Right cardiac atrium (tissue), 5 donors: ENCODE measurements around the gene ARHGEF39. TPM values are rescaled to one million over a fixed set of nuclear protein-coding genes. Genes with fewer than 3 reads are reported as not detected.
"Not testable (repeated sequence)": the region's sequence is repeated elsewhere in the genome, so short reads cannot be mapped to it uniquely, and the experiment has no call there.

Experiments used
- ATAC-seq, 2 donors: fragments of 200-7000 bp; cut with Tn5 transposase; one replicate each; pipeline versions ENCODE4 v1.8.0 to v1.9.1; 2020; ENCODE audit warnings: moderate library complexity in 2 of 2, mild to moderate bottlenecking in 1 of 2
- DNase-seq, 3 donors: peaks; one replicate each; pipeline ENCODE4 v3.0.0-alpha.2; 2020
- H3K27ac ChIP-seq: one replicate; pipeline ENCODE4 v1.5.1; 2013; ENCODE audit warnings: mild to moderate bottlenecking, low read length, control low read depth, moderate library complexity
- H3K27me3 ChIP-seq: one replicate; pipeline ENCODE4 v1.6.1; 2013; ENCODE audit not compliant: control insufficient read depth, insufficient read depth
- H3K4me1 ChIP-seq: one replicate; pipeline ENCODE4 v1.6.1; 2013; ENCODE audit warnings: low read length; ENCODE audit not compliant: control insufficient read depth, insufficient read depth
- H3K4me3 ChIP-seq: one replicate; pipeline ENCODE4 v1.5.1; 2013; ENCODE audit warnings: low read length, control low read depth
- H3K9me3 ChIP-seq: one replicate; pipeline ENCODE4 v1.6.1; 2013; ENCODE audit warnings: low read length; ENCODE audit not compliant: control insufficient read depth
- WGBS: extraction: QIAGEN DNeasy Blood & Tissue Kit; methylation state at CpG from one replicate; pipeline ENCODE4 v1.1.7; 2013; 5-methylcytosine and 5-hydroxymethylcytosine counted together
- intact Hi-C, 4 donors: fragments of 100-400 bp; cut with DNase I; formaldehyde crosslinking; loops; one replicate each; pipeline versions ENCODE4 v1.11.0 to v1.14.0; 2022 to 2023
- polyA plus RNA-seq: library from polyadenylated mRNA; stranded (reverse); fragments of 200-250 nt; gene quantifications from one replicate; pipeline ENCODE4 v1.2.3, GENCODE V29; 2013
- total RNA-seq, 4 donors: library from RNA; stranded (reverse); fragmentation: NEBNext Ultra II Directional; extraction: Animal tissue kit (Norgen Biotek cat#: 25700); gene quantifications; one replicate each; pipeline ENCODE4 v1.2.1, GENCODE V29; 2021
- donor health status: healthy with polysubstance abuse.
- donor health status: DM: no; HTN: yes; CAD: no.
- donor health status: DM: no; HTN: no; CAD: no.
- donor health status: DM: no; HTN: yes; CAD: no; lungs with severe emphysema.
- donor health status: DM: yes; HTN: yes; CAD: no.

ARHGEF39 gene
- total and polyA plus RNA-seq, 5 donors: 0.29 to 0.52 (median 0.42) TPM; not detected in 1

GRCh38 chr9:35637427-35637955 is 27.5 kb downstream of the ARHGEF39 start:
- ATAC-seq, H3K27ac ChIP-seq, intact Hi-C loops, H3K9me3 ChIP-seq, H3K27me3 ChIP-seq, H3K4me1 ChIP-seq, H3K4me3 ChIP-seq, DNase-seq: not testable (repeated sequence)
- WGBS: 96% methylated on average over 9 of the region's 9 CpGs

GRCh38 chr9:35636877-35637246 is 28.1 kb downstream of the ARHGEF39 start:
- H3K4me1 ChIP-seq, intact Hi-C loops, H3K4me3 ChIP-seq, DNase-seq, H3K27ac ChIP-seq, H3K27me3 ChIP-seq, ATAC-seq, H3K9me3 ChIP-seq: not testable (repeated sequence)
- 97% methylated on average over 6 of the region's 6 CpGs for WGBS

GRCh38 chr9:35636135-35636876 is 28.7 kb downstream of the ARHGEF39 start:
- no peak overlapping the region for H3K4me3 ChIP-seq
- intact Hi-C loops: no loop called here
- no peak overlapping the region for H3K27ac ChIP-seq

GRCh38 chr9:35635730-35636129 is 29.3 kb downstream of the ARHGEF39 start:
- DNase-seq (no peak), ATAC-seq (no peak)
- intact Hi-C loops: no loop called here
- no peak overlapping the region for H3K4me3 ChIP-seq
- no peaks in the 10 kb centered on the region for H3K9me3 ChIP-seq
- no peaks in the 10 kb centered on the region for H3K4me1 ChIP-seq
- no peak overlapping the region for H3K27ac ChIP-seq
- H3K27me3 ChIP-seq: no peaks in the 10 kb centered on the region

More at GRCh38 chr9:35636135-35636876, 28.7 kb downstream of the ARHGEF39 start:
- 75% methylated on average over 9 of the region's 9 CpGs for WGBS
- ATAC-seq (no peak), DNase-seq (no peak)
- H3K27me3 ChIP-seq: no peaks in the 10 kb centered on the region
- H3K9me3 ChIP-seq: no peaks in the 10 kb centered on the region
- H3K4me1 ChIP-seq: no peaks in the 10 kb centered on the region

- H3K27ac ChIP-seq: no peak overlapping the region
- no peak overlapping the region for H3K4me3 ChIP-seq
- H3K9me3 ChIP-seq: no peaks in the 10 kb centered on the region
- no peak for ATAC-seq
- no peaks in the 10 kb centered on the region for H3K27me3 ChIP-seq
- DNase-seq: no peak
- WGBS: 82% methylated on average over 5 of the region's 5 CpGs
- intact Hi-C loops: no loop called here
- no peaks in the 10 kb centered on the region for H3K4me1 ChIP-seq
Observed at GRCh38 chr9:35629597-35629996, 35.4 kb downstream of the ARHGEF39 start.

- no peak overlapping the region for H3K4me3 ChIP-seq
- WGBS: 91% methylated on average over 6 of the region's 6 CpGs
- H3K27ac ChIP-seq: no peak overlapping the region
- no peaks in the 10 kb centered on the region for H3K4me1 ChIP-seq
- H3K9me3 ChIP-seq: no peaks in the 10 kb centered on the region
- no peaks in the 10 kb centered on the region for H3K27me3 ChIP-seq
- ATAC-seq (no peak), DNase-seq (no peak)
- intact Hi-C loops: no loop called here
Observed at GRCh38 chr9:35628389-35628991, 36.5 kb downstream of the ARHGEF39 start.

GRCh38 chr9:35627575-35627974 is 37.4 kb downstream of the ARHGEF39 start:
- no peak for DNase-seq
- intact Hi-C loops: no loop called here
- Histone ChIP-seq H3K4me3 (no peak overlapping the region), H3K27ac (no peak overlapping the region), H3K4me1 (no peaks in the 10 kb centered on the region), H3K27me3 (no peaks in the 10 kb centered on the region), H3K9me3 (no peaks in the 10 kb centered on the region)
- 95% methylated on average over 2 of the region's 2 CpGs for WGBS
- no peak for ATAC-seq

- no peak overlapping the region for H3K27ac ChIP-seq
- no peak for DNase-seq
Observed at GRCh38 chr9:35619800-35620158, 45.2 kb downstream of the ARHGEF39 start.

GRCh38 chr9:35618854-35619799 is 45.9 kb downstream of the ARHGEF39 start:
- no peak for ATAC-seq
- 83% methylated on average over 17 of the region's 17 CpGs for WGBS
- peak in 1 of 3 donors; percentile 48 for DNase-seq
- no peaks in the 10 kb centered on the region for H3K4me1 ChIP-seq
- H3K27me3 ChIP-seq: no peaks in the 10 kb centered on the region
- intact Hi-C loops: no loop called here
- no peak overlapping the region for H3K4me3 ChIP-seq
- no peaks in the 10 kb centered on the region for H3K9me3 ChIP-seq
- no peak overlapping the region for H3K27ac ChIP-seq

More at GRCh38 chr9:35619800-35620158, 45.2 kb downstream of the ARHGEF39 start:
- Histone ChIP-seq H3K27me3 (no peaks in the 10 kb centered on the region), H3K9me3 (no peaks in the 10 kb centered on the region), H3K4me3 (no peak overlapping the region), H3K4me1 (no peaks in the 10 kb centered on the region)
- ATAC-seq: no peak
- intact Hi-C loops: no loop called here
- 57% methylated on average over 2 of the region's 2 CpGs for WGBS

GRCh38 chr9:35618325-35618727 is 46.7 kb downstream of the ARHGEF39 start, which contains the start of gene CD72:
Gene CD72, minus strand, starts transcription at chr9:35618413. Its CDS starts 110 bp downstream, at chr9:35618303.
- H3K27me3 ChIP-seq: no peaks in the 10 kb centered on the region
- intact Hi-C loops: no loop called here
- no peaks in the 10 kb centered on the region for H3K9me3 ChIP-seq
- 74% methylated on average over 7 of the region's 7 CpGs for WGBS
- H3K4me1 ChIP-seq: no peaks in the 10 kb centered on the region
- peak within 1 kb of the TSS; percentile 47 for H3K4me3 ChIP-seq
- H3K27ac ChIP-seq: no peak within 1 kb of the TSS
- peak in 1 of 3 donors; percentile 32 for DNase-seq
- ATAC-seq: peak in 1 of 2 donors; percentile 4
